PC-3 (cell line): Measurements from ENCODE around the gene CTNNA2. TPM values are rescaled to one million over a fixed set of nuclear protein-coding genes. Genes with fewer than 3 reads are reported as not detected.

Experiments used
- ATAC-seq: fragments of 200-7000 bp; cut with Tn5 transposase; 2 replicates; pipeline ENCODE4 v1.9.1; 2020; ENCODE audit warnings: mild to moderate bottlenecking, moderate library complexity
- BruUV-seq: library from RNA; stranded (reverse); fragments of 400-500 nt; replicated peaks from 2 replicates; lab custom pipeline; 2021; lab: Mats Ljungman, UMichigan
- CTCF ChIA-PET: fragments of 300-600 bp; sonication (Branson Sonifier 250); formaldehyde crosslinking; loops from one replicate; lab custom pipeline; 2022; ENCODE audit warnings: antibody characterized with exemption; lab: Charles Lee
- POLR2A ChIA-PET: fragments of 300-600 bp; sonication (Branson Sonifier 250); formaldehyde crosslinking; loops from one replicate; lab custom pipeline; 2022; ENCODE audit warnings: antibody characterized with exemption; ENCODE audit not compliant: unreplicated experiment; lab: Charles Lee
- DNase-seq: peaks from one replicate; pipeline ENCODE4 v3.0.0-alpha.2; 2015
- H2AFZ ChIP-seq: fragments of 300-600 bp; sonication (generic); 2 replicates; pipeline ENCODE4 v1.6.0; 2016; ENCODE audit warnings: antibody characterized with exemption, low read length
- H3F3A ChIP-seq: fragments of 300-600 bp; sonication (generic); one replicate; pipeline ENCODE4 v1.6.0; 2017; ENCODE audit warnings: antibody characterized with exemption, low read length, control low read depth, mild to moderate bottlenecking; ENCODE audit not compliant: unreplicated experiment
- H3K27ac ChIP-seq: fragments of 300-600 bp; sonication (generic); 2 replicates; pipeline ENCODE4 v1.5.1; 2016; ENCODE audit warnings: mild to moderate bottlenecking, low read length
- H3K27me3 ChIP-seq: fragments of 300-600 bp; sonication (generic); 2 replicates; pipeline ENCODE4 v1.6.1; 2016; ENCODE audit warnings: low read length, mixed read lengths
- H3K36me3 ChIP-seq: fragments of 300-600 bp; sonication (generic); 2 replicates; pipeline ENCODE4 v1.6.1; 2016; ENCODE audit warnings: low read depth, mixed run types, low read length, mixed read lengths
- H3K4me1 ChIP-seq: fragments of 300-600 bp; sonication (generic); 2 replicates; pipeline ENCODE4 v1.5.1; 2016; ENCODE audit warnings: low read length; ENCODE audit not compliant: insufficient read depth
- H3K4me2 ChIP-seq: fragments of 300-600 bp; sonication (generic); 2 replicates; pipeline ENCODE4 v1.6.0; 2016; ENCODE audit warnings: low read length
- H3K4me3 ChIP-seq: fragments of 300-600 bp; sonication (generic); 2 replicates; pipeline ENCODE4 v1.5.1; 2016; ENCODE audit warnings: mild to moderate bottlenecking, low read length, mixed read lengths
- H3K79me2 ChIP-seq: fragments of 300-600 bp; sonication (generic); 2 replicates; pipeline ENCODE4 v1.6.1; 2017; ENCODE audit warnings: low read length, mixed read lengths
- H3K9ac ChIP-seq: fragments of 300-600 bp; sonication (generic); 2 replicates; pipeline ENCODE4 v1.6.0; 2016; ENCODE audit warnings: mild to moderate bottlenecking, low read length
- H3K9me2 ChIP-seq: fragments of 300-600 bp; sonication (generic); replicated peaks from 2 replicates; pipeline ENCODE4 v1.6.1; 2016; ENCODE audit warnings: mixed run types, low read length, mixed read lengths
- H3K9me3 ChIP-seq: fragments of 300-600 bp; sonication (generic); 2 replicates; pipeline ENCODE4 v1.6.1; 2016; ENCODE audit warnings: low read length, mixed read lengths
- H4K20me1 ChIP-seq: fragments of 300-600 bp; sonication (generic); 2 replicates; pipeline ENCODE4 v1.6.1; 2016; ENCODE audit warnings: low read length, mixed read lengths
- EZH2 ChIP-seq: fragments of 300-600 bp; sonication (generic); IDR thresholded peaks from one replicate; pipeline ENCODE4 v1.6.1; 2017; ENCODE audit warnings: antibody characterized with exemption, mild to moderate bottlenecking, low read length; ENCODE audit not compliant: unreplicated experiment
- EZH2phosphoT487 ChIP-seq: fragments of 300-600 bp; sonication (generic); IDR thresholded peaks from 2 replicates; pipeline ENCODE4 v1.6.1; 2018; ENCODE audit warnings: mild to moderate bottlenecking, antibody characterized with exemption, low read length, borderline replicate concordance
- intact Hi-C: fragments of 100-400 bp; cut with micrococcal nuclease; formaldehyde crosslinking; loops from 2 replicates; pipeline ENCODE4 v1.9.0; 2023
- total RNA-seq: library from RNA; depleted of rRNA; stranded (reverse); fragments of >200 nt; gene quantifications from 2 replicates; pipeline ENCODE4 v1.2.3, GENCODE V29; 2014
- TF ChIP-seq, protein P1 (sequence below): fragments of 300-600 bp; sonication (generic); conservative IDR thresholded peaks from 2 replicates; pipeline ENCODE4 v1.5.1; 2017; ENCODE audit warnings: antibody characterized with exemption, low read depth, mild to moderate bottlenecking, low read length

The CTNNA2 gene
- total RNA-seq, 1 experiment from 2014 or later, result not detected

- Histone ChIP-seq H3K4me3 (no peak overlapping the region), H3K4me2 (no peak overlapping the region), H3K9me2 (no peaks in the 10 kb centered on the region), H3K9me3 (no peaks in the 10 kb centered on the region), H3K27me3 (no peaks in the 10 kb centered on the region), H2AFZ (no peak overlapping the region), H4K20me1 (no peaks in the 10 kb centered on the region), H3K9ac (no peak overlapping the region), H3K79me2 (no peaks in the 10 kb centered on the region), H3K4me1 (no peaks in the 10 kb centered on the region), H3F3A (no peaks in the 10 kb centered on the region), H3K27ac (no peak overlapping the region), H3K36me3 (no peaks in the 10 kb centered on the region)
- no peak for DNase-seq
- intact Hi-C loops, result no loop called here
- ATAC-seq, result no peak
- CTCF ChIA-PET, result no interaction called here
- no TSS peak for BruUV-seq
- TF ChIP-seq EZH2 (no peak), EZH2phosphoT487 (no peak)
- TF ChIP-seq, protein P1, sequence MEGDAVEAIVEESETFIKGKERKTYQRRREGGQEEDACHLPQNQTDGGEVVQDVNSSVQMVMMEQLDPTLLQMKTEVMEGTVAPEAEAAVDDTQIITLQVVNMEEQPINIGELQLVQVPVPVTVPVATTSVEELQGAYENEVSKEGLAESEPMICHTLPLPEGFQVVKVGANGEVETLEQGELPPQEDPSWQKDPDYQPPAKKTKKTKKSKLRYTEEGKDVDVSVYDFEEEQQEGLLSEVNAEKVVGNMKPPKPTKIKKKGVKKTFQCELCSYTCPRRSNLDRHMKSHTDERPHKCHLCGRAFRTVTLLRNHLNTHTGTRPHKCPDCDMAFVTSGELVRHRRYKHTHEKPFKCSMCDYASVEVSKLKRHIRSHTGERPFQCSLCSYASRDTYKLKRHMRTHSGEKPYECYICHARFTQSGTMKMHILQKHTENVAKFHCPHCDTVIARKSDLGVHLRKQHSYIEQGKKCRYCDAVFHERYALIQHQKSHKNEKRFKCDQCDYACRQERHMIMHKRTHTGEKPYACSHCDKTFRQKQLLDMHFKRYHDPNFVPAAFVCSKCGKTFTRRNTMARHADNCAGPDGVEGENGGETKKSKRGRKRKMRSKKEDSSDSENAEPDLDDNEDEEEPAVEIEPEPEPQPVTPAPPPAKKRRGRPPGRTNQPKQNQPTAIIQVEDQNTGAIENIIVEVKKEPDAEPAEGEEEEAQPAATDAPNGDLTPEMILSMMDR, result no peak
- POLR2A ChIA-PET, result no interaction called here
Observed at GRCh38 chr2:79944205-79944604, 431.4 kb downstream of the CTNNA2 start.

GRCh38 chr2:79945653-79946445, 433.0 kb downstream of the CTNNA2 start:
- Histone ChIP-seq H3K27me3 (no peaks in the 10 kb centered on the region), H2AFZ (no peak overlapping the region), H3K9me3 (no peaks in the 10 kb centered on the region), H3K9me2 (no peaks in the 10 kb centered on the region), H3F3A (no peaks in the 10 kb centered on the region), H3K4me1 (no peaks in the 10 kb centered on the region), H3K27ac (no peak overlapping the region), H4K20me1 (no peaks in the 10 kb centered on the region), H3K9ac (no peak overlapping the region), H3K36me3 (no peaks in the 10 kb centered on the region), H3K4me2 (no peak overlapping the region), H3K79me2 (no peaks in the 10 kb centered on the region), H3K4me3 (no peak overlapping the region)
- ChIA-PET POLR2A (no interaction called here), CTCF (no interaction called here)
- no TSS peak for BruUV-seq
- no peak for DNase-seq
- TF ChIP-seq EZH2phosphoT487 (no peak), EZH2 (no peak)
- TF ChIP-seq, protein P1, result no peak
- no peak for ATAC-seq
- intact Hi-C loops, result no loop called here

GRCh38 chr2:79947751-79948150, 434.9 kb downstream of the CTNNA2 start:
- Histone ChIP-seq H3K36me3 (no peaks in the 10 kb centered on the region), H3K9me3 (no peaks in the 10 kb centered on the region), H2AFZ (no peak overlapping the region), H3K9ac (no peak overlapping the region), H3K79me2 (no peaks in the 10 kb centered on the region), H4K20me1 (no peaks in the 10 kb centered on the region), H3K9me2 (no peaks in the 10 kb centered on the region), H3K4me3 (no peak overlapping the region), H3K4me2 (no peak overlapping the region), H3K4me1 (no peaks in the 10 kb centered on the region), H3F3A (no peaks in the 10 kb centered on the region), H3K27me3 (no peaks in the 10 kb centered on the region), H3K27ac (no peak overlapping the region)
- CTCF ChIA-PET, result no interaction called here
- TF ChIP-seq, protein P1, result no peak
- TF ChIP-seq EZH2 (no peak), EZH2phosphoT487 (no peak)
- intact Hi-C loops, result no loop called here
- no peak for DNase-seq
- POLR2A ChIA-PET, result no interaction called here
- BruUV-seq, result no TSS peak
- no peak for ATAC-seq
